OCI-LY7 (cell line): ENCODE data around the gene DVL2.

Experiments used
- CTCF ChIP-seq: fragments of 200-600 bp; sonication (generic); conservative IDR thresholded peaks from 2 replicates; pipeline ENCODE4 v1.5.1; 2014; ENCODE audit warnings: mild to moderate bottlenecking, antibody characterized with exemption, low read length, moderate library complexity, mixed read lengths
- EZH2phosphoT487 ChIP-seq: fragments of 200-600 bp; sonication (generic); IDR thresholded peaks from 2 replicates; pipeline ENCODE4 v1.6.1; 2018; ENCODE audit warnings: low read depth, borderline replicate concordance, mild to moderate bottlenecking, mixed run types, antibody characterized with exemption, low read length, moderate library complexity, mixed read lengths

DNA sequence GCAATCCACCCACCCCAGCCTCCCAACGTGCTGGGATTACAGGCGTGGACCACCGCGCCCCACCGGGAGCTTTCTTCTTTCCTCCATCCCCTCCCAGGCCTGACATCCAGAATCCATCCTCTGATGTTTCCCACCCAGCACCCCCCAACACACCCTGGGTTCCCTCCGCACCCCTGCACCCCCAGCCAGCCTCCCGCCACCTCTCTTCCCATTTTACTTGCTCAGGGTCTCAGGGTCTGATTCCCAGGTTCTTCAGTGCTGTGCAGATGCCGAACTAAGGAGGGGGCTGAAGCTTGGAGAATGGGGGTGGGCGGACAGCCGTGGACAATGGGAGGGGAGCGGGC is 55.4 kb downstream of the DVL2 start:
- TF ChIP-seq CTCF (no peak), EZH2phosphoT487 (no peak)
